Heart left ventricle (tissue), 16 donors: Measurements from ENCODE around the gene GET4. TPM values are rescaled to one million over a fixed set of nuclear protein-coding genes. Genes with fewer than 3 reads are reported as not detected.

Experiments
- ATAC-seq, 4 donors: fragments of 200-7000 bp; cut with Tn5 transposase; one replicate each; pipeline ENCODE4 v1.9.1; 2020 to 2022; ENCODE audit warnings: moderate library complexity in 4 of 4, mild to moderate bottlenecking in 3 of 4, moderate number of reproducible peaks in 1 of 4
- DNase-seq, 5 donors: peaks; one replicate each; pipeline ENCODE4 v3.0.0-alpha.2; 2020
- H3K27ac ChIP-seq, 12 donors: fragments of 200-600 bp; sonication (generic) in 4 of 12; one replicate each; pipeline versions ENCODE4 v1.5.0 to v1.8.0; 2016 to 2022; ENCODE audit warnings: mild to moderate bottlenecking in 2 of 12
- H3K27me3 ChIP-seq, 9 donors: fragments of 200-600 bp; sonication (generic) in 2 of 9; one replicate each; pipeline versions ENCODE4 v1.5.1 to v1.8.0; 2016 to 2022; ENCODE audit warnings: mild to moderate bottlenecking in 3 of 9
- H3K36me3 ChIP-seq, 9 donors: fragments of 200-600 bp; sonication (generic) in 2 of 9; one replicate each; pipeline versions ENCODE4 v1.5.0 to v1.8.0; 2018 to 2022; ENCODE audit warnings: mild to moderate bottlenecking in 2 of 9
- H3K4me1 ChIP-seq, 12 donors: fragments of 200-600 bp; sonication (generic) in 4 of 12; one replicate each; pipeline versions ENCODE4 v1.5.0 to v1.8.0; 2016 to 2022; ENCODE audit warnings: mild to moderate bottlenecking in 3 of 12
- H3K4me3 ChIP-seq, 12 donors: fragments of 200-600 bp; sonication (generic) in 4 of 12; one replicate each; pipeline versions ENCODE4 v1.5.0 to v1.8.0; 2017 to 2022; ENCODE audit warnings: mild to moderate bottlenecking in 9 of 12, moderate library complexity in 4 of 12
- H3K9me3 ChIP-seq, 12 donors: fragments of 200-600 bp; sonication (generic) in 4 of 12; one replicate each; pipeline versions ENCODE4 v1.5.0 to v1.8.0; 2016 to 2022; ENCODE audit warnings: mild to moderate bottlenecking in 1 of 12
- CTCF ChIP-seq, 12 donors: fragments of 200-600 bp; sonication (generic) in 4 of 12; IDR thresholded peaks; one replicate each; pipeline versions ENCODE4 v1.5.0 to v1.8.0; 2018 to 2022; ENCODE audit warnings: antibody characterized with exemption in 12 of 12, mild to moderate bottlenecking in 5 of 12
- POLR2A ChIP-seq, 2 donors: fragments of 450-650 bp; IDR thresholded peaks; one replicate each; pipeline ENCODE4 v1.6.1; 2017; ENCODE audit warnings: antibody characterized with exemption in 2 of 2, mild to moderate bottlenecking in 2 of 2, moderate library complexity in 2 of 2
- WGBS, 4 donors: extraction: QIAGEN DNeasy Blood & Tissue Kit in 2 of 4; methylation state at CpG; one replicate each; pipeline versions ENCODE4 v1.1.5 to v1.1.7; 2013 to 2018; 5-methylcytosine and 5-hydroxymethylcytosine counted together
- intact Hi-C, 10 donors: fragments of 100-400 bp; cut with DNase I; formaldehyde crosslinking; loops; one replicate each; pipeline versions ENCODE4 v1.11.1 to v1.14.2; 2022
- polyA plus RNA-seq, 2 donors: library from polyadenylated mRNA; stranded (reverse); fragments of 200-250 nt; gene quantifications; one replicate each; pipeline ENCODE4 v1.2.3, GENCODE V29; 2013
- total RNA-seq, 9 donors: library from RNA; depleted of rRNA in 2 of 9; stranded (reverse); fragments of >200 nt in 2 of 9; fragmentation: NEBNext Ultra II Directional in 3 of 9; extraction: Animal tissue kit (Norgen Biotek cat#: 25700) in 3 of 9; gene quantifications; one replicate each; pipeline versions ENCODE4 v1.1.0 to v1.2.4, GENCODE V29; 2016 to 2023
- donor health status: ischemic (EF 13 %, LVEDD 7.1; RV severe dilation, severe dysfunction).
- donor health status: healthy with polysubstance abuse.
- donor health status: DM: no; HTN: yes; CAD: no.
- donor health status: DM: no; HTN: no; CAD: no.
- donor health status: ischemic (EF 25% LVEDD 6.9; RV normal size, moderate dysfunction).
- donor health status: ischemic (EF 25% LVEDD 5.7; RV mildly dilated, moderate dysfunction).
- donor health status: healthy.
- donor health status: DM: yes; HTN: yes; CAD: no.
- donor health status: ischemic (EF 35%, LVEDD 5.7; RV mildly dilated, moderate dysfunction).
- donor health status: nonischemic (EF 11% LVEDD 7.7; RV severe dilation, severe dysfunction).
- donor health status: DM: yes; HTN: yes; CAD: no.
- donor health status: PGD.
- donor health status: ischemic (EF 29% LVEDD 5.4; RV normal size, mild dysfunction).
- donor health status: nonischemic (EF 23%, LVEDD 6.1; RV moderate dilation, normal function).

GET4 gene
- total and polyA plus RNA-seq, 11 donors = 14.6 to 34.1 (median 19.7) TPM

- WGBS, 4 donors = 8 to 12% (median 10%) methylated on average over 7 of the region's 7 CpGs
- H3K27me3 ChIP-seq = no peaks in the 10 kb centered on the region
- peak overlapping the region in 11 of 12 donors; percentile 2 to 48 (median 36) for H3K4me3 ChIP-seq
- H3K9me3 ChIP-seq = no peaks in the 10 kb centered on the region
- H3K4me1 ChIP-seq = peaks cover 26 to 94% (median 67%) of the 10 kb centered on the region in 12 donors
- TF ChIP-seq POLR2A (IDR thresholded peaks at IDR 0.05) (no peak), CTCF (IDR thresholded peaks at IDR 0.05) (no peak)
- intact Hi-C loops = loop anchor here in 3 of 10 donors (5.0 to 10.0 kb wide), 2 partner anchors 41 to 47 kb away; no protein-coding TSS in a partner anchor
- peaks cover 0 to 24% (median 8%) of the 10 kb centered on the region in 9 donors for H3K36me3 ChIP-seq
- DNase-seq (no peak), ATAC-seq (peak; percentile 66 to 83 (median 72))
- H3K27ac ChIP-seq = peak overlapping the region; percentile 80 to 99 (median 94)
Observed at GRCh38 chr7:831596-832166, 44.7 kb upstream of the GET4 start.

GRCh38 chr7:832167-832967, 44.0 kb upstream of the GET4 start, which contains the start of gene SUN1:
Gene SUN1 (plus strand): TSS chr7:832476. CDS start chr7:832525, 49 bp downstream.
- TF ChIP-seq POLR2A (IDR thresholded peaks at IDR 0.05) = no peak
- TF ChIP-seq CTCF (IDR thresholded peaks at IDR 0.05) = peak in 2 of 12 donors; percentile 5 to 25
- Histone ChIP-seq H3K4me1 (peaks cover 27 to 94% (median 69%) of the 10 kb centered on the region in 12 donors), H3K4me3 (peak within 1 kb of the TSS in 11 of 12 donors; percentile 2 to 48 (median 36)), H3K36me3 (peaks cover 0 to 24% (median 8%) of the 10 kb centered on the region in 9 donors), H3K9me3 (no peaks in the 10 kb centered on the region), H3K27me3 (no peaks in the 10 kb centered on the region), H3K27ac (peak within 1 kb of the TSS; percentile 80 to 99 (median 94))
- ATAC-seq (peak in 3 of 4 donors; percentile 4 to 36 (median 9)), DNase-seq (peak in 2 of 5 donors; percentile 19 to 39)
- intact Hi-C loops = loop anchor here in 3 of 10 donors (5.0 to 10.0 kb wide), 2 partner anchors 40 to 48 kb away; no protein-coding TSS in a partner anchor
- 42 to 46% (median 45%) methylated on average over 24 of the region's 24 CpGs for WGBS, 4 donors

GRCh38 chr7:832968-833424, 43.4 kb upstream of the GET4 start:
- H3K9me3 ChIP-seq = no peaks in the 10 kb centered on the region
- ATAC-seq (no peak), DNase-seq (peak in 1 of 5 donors; percentile 20)
- H3K27me3 ChIP-seq = no peaks in the 10 kb centered on the region
- intact Hi-C loops = loop anchor here in 3 of 10 donors (5.0 to 10.0 kb wide), 2 partner anchors 39 to 48 kb away; no protein-coding TSS in a partner anchor
- H3K4me1 ChIP-seq = peaks cover 28 to 95% (median 73%) of the 10 kb centered on the region in 12 donors
- TF ChIP-seq CTCF (IDR thresholded peaks at IDR 0.05) (no peak), POLR2A (IDR thresholded peaks at IDR 0.05) (no peak)
- peak overlapping the region in 3 of 12 donors; percentile 18 to 44 (median 36) for H3K4me3 ChIP-seq
- H3K27ac ChIP-seq = peak overlapping the region; percentile 80 to 99 (median 94)
- peaks cover 0 to 26% (median 8%) of the 10 kb centered on the region in 9 donors for H3K36me3 ChIP-seq
- WGBS, 4 donors = 81 to 91% (median 87%) methylated on average over 15 of the region's 15 CpGs
